Measurements from ENCODE around the gene PWP2. TPM values are rescaled to one million over a fixed set of nuclear protein-coding genes. Genes with fewer than 3 reads are reported as not detected.

The PWP2 gene
- total and polyA plus RNA-seq, 2 donors (not counting 3 experiments of a cell fraction or from before 2014, with no cell fraction given) = 5.1 to 31.8 TPM

DNA sequence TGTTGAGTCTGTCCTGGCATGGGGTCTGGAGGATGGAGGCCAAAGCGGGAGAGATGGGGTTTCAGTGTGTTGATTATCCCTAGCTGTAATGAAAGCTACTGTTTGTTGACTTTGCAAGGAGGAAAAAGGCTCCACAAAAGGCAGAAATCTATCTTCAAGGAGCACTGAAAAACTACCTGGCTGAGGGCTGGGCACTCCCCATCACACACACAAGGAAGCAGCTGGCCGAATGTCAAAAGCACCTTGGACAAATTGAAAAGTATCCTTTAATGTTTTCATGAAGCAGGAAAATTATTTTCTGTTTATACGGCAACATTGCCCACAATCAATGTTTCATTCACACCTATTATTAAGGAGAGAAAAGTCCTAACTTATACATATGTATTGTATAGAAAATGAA is 27.8 kb upstream of the PWP2 start:
- no peak overlapping the region for H3K9ac ChIP-seq (replicated peaks; ENCODE audit: extremely low read depth, insufficient read depth, low read length)
- ChIA-PET POLR2A (no interaction called here), CTCF (no interaction called here)
- no peak overlapping the region for H3K4me3 ChIP-seq (replicated peaks in 1 of 3; ENCODE audit: insufficient read depth in 1 of 3, low read depth in 1 of 3, low read length in 3 of 3)
- DNase-seq (ENCODE audit: low read depth, low spot score) (no peak), FAIRE-seq (no peak)
- TF ChIP-seq JUN (IDR thresholded peaks at IDR 0.05; ENCODE audit: borderline replicate concordance, insufficient read depth, insufficient read length, low read depth) (no peak), GATA2 (IDR thresholded peaks at IDR 0.05; ENCODE audit: insufficient read depth, insufficient read length, low read depth, low read length) (no peak), POLR2A (IDR thresholded peaks at IDR 0.05; ENCODE audit: low read depth, low read length) (no peak), POLR2AphosphoS5 (IDR thresholded peaks at IDR 0.05; ENCODE audit: insufficient read depth, low read depth, low read length) (no peak), MYC (IDR thresholded peaks at IDR 0.05; ENCODE audit: low read depth, low read length) (no peak), FOS (IDR thresholded peaks at IDR 0.05; ENCODE audit: borderline replicate concordance, insufficient read depth, low read length) (no peak), EZH2 (IDR thresholded peaks at IDR 0.05; ENCODE audit: borderline replicate concordance, low read depth, low read length, severe bottlenecking) (no peak)
- TF ChIP-seq, protein P1, sequence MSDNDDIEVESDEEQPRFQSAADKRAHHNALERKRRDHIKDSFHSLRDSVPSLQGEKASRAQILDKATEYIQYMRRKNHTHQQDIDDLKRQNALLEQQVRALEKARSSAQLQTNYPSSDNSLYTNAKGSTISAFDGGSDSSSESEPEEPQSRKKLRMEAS (IDR thresholded peaks at IDR 0.05; ENCODE audit: insufficient read depth, insufficient read length) = no peak
- TF ChIP-seq, protein P2, sequence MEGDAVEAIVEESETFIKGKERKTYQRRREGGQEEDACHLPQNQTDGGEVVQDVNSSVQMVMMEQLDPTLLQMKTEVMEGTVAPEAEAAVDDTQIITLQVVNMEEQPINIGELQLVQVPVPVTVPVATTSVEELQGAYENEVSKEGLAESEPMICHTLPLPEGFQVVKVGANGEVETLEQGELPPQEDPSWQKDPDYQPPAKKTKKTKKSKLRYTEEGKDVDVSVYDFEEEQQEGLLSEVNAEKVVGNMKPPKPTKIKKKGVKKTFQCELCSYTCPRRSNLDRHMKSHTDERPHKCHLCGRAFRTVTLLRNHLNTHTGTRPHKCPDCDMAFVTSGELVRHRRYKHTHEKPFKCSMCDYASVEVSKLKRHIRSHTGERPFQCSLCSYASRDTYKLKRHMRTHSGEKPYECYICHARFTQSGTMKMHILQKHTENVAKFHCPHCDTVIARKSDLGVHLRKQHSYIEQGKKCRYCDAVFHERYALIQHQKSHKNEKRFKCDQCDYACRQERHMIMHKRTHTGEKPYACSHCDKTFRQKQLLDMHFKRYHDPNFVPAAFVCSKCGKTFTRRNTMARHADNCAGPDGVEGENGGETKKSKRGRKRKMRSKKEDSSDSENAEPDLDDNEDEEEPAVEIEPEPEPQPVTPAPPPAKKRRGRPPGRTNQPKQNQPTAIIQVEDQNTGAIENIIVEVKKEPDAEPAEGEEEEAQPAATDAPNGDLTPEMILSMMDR (IDR thresholded peaks at IDR 0.05; ENCODE audit: extremely low read depth in 1 of 2, insufficient read depth in 1 of 2, low read depth in 1 of 2, low read length in 2 of 2) = no peak
- H3K27ac ChIP-seq (ENCODE audit: insufficient read depth, low read depth, low read length) = no peak overlapping the region
- dilution Hi-C loops (cut with MboI; ENCODE audit: extremely low pct_ligation_motif_present, low sequenced_read_pairs) (no loop called here), intact Hi-C loops (cut with micrococcal nuclease) (no loop called here)
- no peak overlapping the region for H3K4me2 ChIP-seq (ENCODE audit: insufficient read depth, low read length)
- H3K79me2 ChIP-seq (ENCODE audit: control insufficient read depth, insufficient read depth, low read length) = peaks cover under 1% of the 10 kb centered on the region
- BruUV-seq (replicated peaks) = no TSS peak
- no peak overlapping the region for H2AFZ ChIP-seq (ENCODE audit: low read depth, low read length)
- no peaks in the 10 kb centered on the region for H3K9me3 ChIP-seq (replicated peaks; ENCODE audit: control insufficient read depth, insufficient read depth, low read length)
- no peaks in the 10 kb centered on the region for H3K9me1 ChIP-seq (replicated peaks; ENCODE audit: control insufficient read depth, extremely low read depth, insufficient read depth, low read length)
- H4K20me1 ChIP-seq (replicated peaks; ENCODE audit: control insufficient read depth, extremely low read depth, insufficient read depth, low read length) = no peaks in the 10 kb centered on the region
- peaks cover 10 to 16% of the 10 kb centered on the region in 2 experiments for H3K36me3 ChIP-seq (ENCODE audit: control insufficient read depth in 2 of 2, extremely low read depth in 1 of 2, insufficient read depth in 2 of 2, low read length in 2 of 2)
- peaks cover 18% of the 10 kb centered on the region for H3K4me1 ChIP-seq (ENCODE audit: control insufficient read depth, extremely low read depth, insufficient read depth, low read length)
- no peaks in the 10 kb centered on the region for H3K27me3 ChIP-seq (ENCODE audit: control insufficient read depth in 2 of 2, insufficient read depth in 2 of 2, low read length in 2 of 2)

Measured in endothelial cell of umbilical vein (primary cell).